Daoy (cell line): ENCODE measurements around the gene IFI27L1. TPM values are rescaled to one million over a fixed set of nuclear protein-coding genes. Genes with fewer than 3 reads are reported as not detected.

Experiments
- DNase-seq: peaks from one replicate; pipeline ENCODE4 v3.0.0-alpha.2; 2015; ENCODE audit warnings: low read depth
- total RNA-seq: library from RNA; depleted of rRNA; stranded (reverse); fragments of >200 nt; shearing (Covaris generic); gene quantifications from 2 replicates; pipeline ENCODE4 v1.2.3, GENCODE V29; 2014

The IFI27L1 gene
- total RNA-seq, 1 experiment from 2014 or later, result 15.6 TPM

DNA sequence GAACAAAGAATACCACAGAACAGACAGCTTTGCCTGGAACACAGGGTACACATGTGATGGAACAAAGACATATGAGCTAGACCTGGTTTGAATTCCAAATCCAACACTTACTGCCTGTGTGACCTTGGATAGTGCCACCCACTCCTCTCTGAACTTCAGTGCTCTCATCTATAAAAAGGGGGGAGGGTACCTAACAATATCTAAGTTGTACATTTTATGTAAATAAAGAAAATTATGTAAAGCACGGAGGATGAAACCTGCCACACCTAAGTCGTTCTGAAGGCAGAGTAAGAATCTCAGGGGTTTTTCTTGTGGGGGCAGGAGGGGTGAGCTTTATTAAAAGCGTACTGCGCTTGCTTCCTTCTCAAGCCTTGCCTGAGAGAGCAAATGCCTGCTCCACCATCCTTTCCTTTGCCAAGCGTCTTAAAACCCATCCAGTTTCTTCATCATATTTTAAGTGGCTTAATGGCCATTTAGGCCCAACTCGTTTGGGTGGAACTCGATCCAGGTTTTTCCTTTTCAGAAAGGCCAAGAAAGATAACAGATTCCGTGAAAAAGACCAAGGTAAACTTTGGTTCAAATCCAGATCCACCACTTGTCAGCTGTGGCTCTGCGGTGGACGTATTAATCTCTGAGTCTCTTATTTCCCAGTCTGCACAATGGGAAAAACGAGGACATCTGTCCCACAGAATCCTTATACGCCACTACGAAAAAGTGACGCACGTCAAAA is 1.1 kb upstream of the IFI27L1 start:
- no peak for DNase-seq

DNA sequence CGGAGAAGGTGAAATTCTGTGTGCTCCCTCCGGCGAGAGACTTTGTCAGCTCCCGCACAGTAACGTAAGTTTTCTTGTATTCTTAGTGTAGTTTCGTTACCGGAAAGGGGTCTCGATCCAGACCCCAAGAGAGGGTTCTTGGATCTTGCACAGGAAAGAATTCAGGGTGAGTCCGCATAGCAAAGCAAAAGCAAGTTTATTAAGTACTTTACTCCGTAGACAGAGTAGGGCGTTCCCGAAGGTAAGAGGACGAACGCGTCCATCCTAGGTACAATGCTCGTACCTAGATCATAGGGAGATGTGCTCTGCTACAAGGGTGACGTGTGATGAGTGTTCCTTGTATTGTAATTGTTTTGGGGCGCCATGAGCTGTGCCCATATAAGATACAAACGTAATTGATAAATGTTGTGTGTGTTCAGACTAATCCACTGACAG is 293 bp downstream of the IFI27L1 start:
- no peak for DNase-seq

DNA sequence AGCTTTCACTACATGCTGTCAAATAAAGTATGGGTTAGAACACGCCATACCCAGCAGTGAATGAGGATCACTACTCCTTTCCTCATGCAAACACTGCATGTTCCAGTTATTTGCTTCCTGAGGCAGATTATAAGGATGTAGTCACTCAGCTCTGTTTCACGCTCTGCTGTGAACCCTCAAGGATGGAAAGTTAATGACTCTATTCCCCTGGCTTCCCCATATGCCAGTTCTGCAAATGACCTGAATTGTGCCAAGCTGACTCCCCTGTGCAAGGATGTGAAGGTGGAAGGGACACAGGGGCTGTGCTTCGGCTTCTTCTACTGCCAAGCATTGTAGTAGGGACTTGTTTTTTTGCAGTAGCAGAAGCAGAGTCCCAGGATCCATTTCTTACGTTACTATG is 6.8 kb downstream of the IFI27L1 start:
- no peak for DNase-seq

DNA sequence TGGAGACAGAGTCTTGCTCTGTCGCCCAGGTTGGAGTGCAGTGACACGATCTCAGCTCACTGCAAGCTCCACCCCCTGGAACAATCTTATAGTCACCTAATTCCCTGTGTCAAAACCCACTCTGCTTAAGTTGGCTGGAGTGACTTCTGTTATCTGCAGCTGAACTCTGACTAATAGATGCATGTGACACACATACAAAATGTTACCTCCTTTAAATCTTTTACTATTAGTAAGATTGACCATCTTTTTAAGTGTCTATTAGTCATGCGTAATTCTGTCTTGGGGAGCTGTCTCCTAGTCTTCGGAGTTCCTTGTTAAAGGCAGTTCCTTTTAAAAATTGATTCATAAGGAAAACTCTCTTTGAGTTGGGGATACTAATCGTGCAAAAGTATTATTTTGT is 7.4 kb downstream of the IFI27L1 start:
- no peak for DNase-seq

DNA sequence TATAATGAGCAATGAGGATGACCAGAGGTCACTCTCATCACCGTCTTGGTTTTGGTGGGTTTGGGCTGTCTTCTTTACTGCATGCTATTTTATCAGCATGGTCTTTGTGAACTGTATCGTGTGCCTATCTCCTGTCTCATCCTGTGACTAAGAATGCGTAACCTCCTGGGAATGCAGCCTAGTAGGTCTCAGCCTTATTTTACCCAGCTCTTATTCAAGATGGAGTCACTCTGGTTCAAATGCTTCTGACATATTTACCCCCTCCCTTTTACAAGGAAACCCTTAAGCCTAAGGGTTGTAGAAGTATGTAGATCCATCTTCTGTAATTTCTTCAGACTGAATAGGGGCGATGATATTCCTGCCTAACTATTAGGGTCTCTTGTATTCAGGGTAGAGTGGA is 8.4 kb downstream of the IFI27L1 start:
- DNase-seq, result peak; percentile 39

DNA sequence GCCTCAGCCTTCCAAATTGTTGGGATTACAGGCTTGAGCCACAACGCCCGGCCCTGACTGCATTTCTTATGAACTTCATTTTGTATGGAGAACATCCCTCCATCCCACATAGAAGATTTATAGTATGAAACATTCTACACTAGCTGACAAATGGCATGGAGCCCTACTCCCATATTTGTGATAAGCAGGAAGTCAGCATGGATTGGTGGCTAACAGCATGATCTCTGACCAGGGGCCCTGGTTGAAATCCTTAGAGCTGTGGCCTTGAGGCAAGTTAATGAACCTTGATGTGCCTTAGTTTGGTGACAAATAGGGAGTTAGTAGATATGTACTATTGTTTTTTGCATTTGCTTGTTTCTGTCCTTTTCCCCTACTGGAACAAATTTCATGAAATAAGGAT is 12.3 kb downstream of the IFI27L1 start:
- DNase-seq, result no peak

DNA sequence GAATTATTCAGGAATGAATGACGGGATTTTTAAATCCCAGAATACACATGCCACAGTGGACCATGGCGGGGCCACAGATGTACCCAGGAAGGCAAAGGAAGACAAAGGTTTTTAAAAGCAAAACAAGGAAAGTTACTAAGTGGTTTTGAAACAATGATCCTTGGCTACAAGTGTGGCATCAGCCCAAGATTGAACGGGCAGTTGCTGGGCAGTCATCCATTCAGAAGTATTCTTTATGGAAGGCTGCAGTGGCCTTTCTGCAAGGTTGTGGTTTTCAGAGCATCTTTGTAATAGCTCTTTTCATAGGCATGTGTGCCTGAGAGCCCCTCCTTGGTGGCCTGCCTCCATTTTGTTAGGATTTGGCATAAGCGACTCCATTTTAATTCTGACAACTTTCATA is 16.0 kb downstream of the IFI27L1 start:
- DNase-seq, result no peak

DNA sequence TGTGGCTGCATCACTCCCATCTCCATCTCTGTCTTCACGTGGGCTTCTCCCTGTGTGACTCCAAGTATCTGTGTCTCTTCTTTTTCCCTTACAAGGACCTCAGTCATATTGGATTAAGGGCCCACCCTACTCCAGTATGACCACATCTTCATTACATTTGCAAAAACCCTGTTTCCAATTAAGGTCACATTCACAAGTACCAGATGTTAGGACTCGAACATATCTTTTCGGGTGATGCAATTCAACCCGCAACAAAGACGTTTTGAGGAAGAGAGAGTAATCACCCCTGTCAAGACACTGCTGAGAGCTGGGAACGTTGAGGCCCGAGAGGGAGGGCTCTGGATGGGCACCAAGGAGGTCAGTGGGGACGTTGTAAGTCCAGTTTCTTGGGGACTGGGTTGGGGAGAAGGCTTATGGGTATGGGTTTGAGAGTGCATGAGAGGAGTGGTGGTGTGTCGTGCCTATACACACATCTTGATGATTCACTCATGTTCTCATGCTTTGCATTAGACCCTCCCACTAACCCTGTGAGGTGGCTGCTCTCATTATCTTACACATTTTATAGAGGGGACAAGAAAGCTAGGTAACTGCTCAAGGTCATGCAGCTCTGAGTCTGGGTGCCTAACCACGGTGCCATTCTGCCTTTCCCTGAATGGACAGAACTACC is 17.3 kb downstream of the IFI27L1 start:
- DNase-seq, result no peak

DNA sequence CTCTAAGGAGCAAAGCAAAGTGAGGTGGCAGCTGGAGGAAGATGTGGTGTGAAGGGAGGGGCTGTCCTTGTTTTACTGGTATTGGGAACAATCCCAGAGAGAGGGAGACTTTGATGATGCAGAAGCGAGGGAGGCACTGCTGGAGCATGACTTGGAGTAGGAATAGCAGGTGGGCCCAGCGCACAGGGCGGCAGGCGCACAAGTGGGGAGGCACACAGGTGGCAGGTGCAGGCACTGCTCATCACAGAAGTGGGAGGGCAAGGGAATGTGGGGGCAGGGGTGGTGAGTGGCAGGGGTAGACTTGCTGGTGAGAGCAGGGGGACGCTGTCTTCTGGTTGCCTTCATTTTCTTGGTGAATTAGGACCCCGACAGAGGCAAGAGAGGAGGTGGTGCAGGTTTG is 17.9 kb downstream of the IFI27L1 start:
- DNase-seq, result no peak

DNA sequence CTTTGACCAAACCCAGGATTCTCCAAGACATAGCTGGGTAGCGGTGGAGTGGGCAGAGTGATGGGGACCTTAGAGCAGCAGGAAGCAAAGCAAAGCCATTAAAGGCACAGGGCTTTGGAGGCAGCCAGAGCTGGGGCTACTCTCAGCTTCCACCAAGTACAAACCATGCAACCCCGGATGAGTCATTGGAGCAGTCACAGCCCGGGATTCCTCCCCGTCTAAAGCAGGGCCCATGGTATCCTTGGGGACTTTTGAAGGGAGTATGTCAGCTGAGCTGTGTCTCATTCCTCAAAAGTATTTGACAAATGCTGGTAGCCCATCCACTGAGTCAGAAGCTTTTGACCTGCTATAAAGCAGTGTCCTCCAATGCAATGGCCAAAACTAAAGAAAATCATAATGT is 19.7 kb downstream of the IFI27L1 start:
- peak; percentile 69 for DNase-seq

DNA sequence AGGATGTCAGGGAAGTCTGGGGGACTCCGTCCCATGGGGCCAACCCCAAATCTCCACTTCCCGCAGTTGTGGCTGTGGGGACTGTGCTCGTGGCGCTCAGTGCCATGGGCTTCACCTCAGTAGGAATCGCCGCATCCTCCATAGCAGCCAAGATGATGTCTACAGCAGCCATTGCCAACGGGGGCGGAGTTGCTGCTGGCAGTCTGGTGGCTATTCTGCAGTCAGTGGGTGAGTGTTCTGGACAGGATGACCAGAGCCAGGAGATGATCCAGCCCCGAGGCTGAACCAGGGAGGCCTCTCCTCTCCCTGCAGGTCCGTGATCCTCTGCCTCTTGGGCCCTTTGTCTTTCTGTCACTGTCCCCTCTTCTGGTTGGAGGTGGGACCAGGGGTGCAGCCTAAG is 20.6 kb downstream of the IFI27L1 start:
- DNase-seq, result no peak

DNA sequence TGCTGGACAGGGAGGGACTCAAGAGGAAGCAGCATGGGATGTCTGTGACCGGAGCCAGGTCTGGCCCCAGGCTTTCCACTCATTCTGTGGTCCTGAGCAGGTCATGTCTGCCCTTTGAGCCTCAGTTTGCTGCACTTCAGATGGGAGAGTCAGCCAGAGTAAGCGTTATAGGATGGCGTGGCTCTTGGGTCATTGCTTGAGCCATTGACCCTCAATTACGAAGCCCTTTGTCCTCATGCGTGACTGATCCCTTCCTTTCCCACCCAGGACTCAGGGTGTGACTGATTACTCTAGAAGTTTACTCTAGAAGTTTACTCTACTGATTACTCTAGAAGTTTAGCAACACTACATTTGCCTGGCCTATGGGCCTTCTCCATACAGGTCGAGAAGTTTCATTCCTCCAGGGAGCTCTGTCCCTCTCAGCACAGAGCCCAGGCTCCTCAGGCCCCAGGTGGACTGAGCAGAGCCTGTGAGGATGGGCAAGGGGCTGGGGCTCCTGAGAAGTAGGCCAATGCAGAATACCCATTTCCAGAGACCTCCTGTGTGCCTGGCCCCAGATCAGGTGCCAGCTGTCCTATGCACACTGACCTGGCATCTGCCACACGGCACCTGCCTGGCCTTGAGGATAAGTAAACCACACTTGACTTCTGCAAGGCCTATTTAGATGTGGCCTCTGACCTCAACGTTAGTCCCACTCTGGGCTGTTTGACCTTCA is 21.8 kb downstream of the IFI27L1 start:
- DNase-seq, result no peak

DNA sequence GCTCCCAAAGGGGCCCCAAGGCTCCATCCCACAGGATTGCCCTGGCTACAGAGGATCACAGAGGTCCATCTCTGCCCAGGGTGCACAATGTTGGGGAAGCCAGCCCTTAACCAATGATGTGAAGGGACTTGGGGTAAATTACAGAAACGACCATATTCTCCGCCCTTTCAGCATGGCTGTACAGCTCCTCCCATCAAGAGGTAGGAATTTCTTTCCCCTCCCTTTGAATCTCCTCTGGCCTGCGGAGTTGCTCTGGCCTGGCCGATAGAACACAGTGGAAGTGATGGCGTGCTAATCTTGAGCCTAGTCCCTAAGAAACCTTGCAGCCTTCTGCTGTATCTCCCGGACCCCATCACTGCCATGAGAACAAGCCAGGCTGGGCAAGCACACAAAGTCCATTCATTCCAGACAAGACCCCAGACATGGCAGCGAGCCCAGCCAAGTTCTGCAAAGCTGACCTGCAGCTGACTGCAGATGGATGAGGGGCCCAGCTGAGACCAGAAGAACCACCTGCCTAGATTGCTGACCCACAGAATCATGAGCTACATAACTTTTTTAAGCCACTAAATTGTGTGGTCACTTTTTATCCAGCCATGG is 22.5 kb downstream of the IFI27L1 start:
- no peak for DNase-seq

DNA sequence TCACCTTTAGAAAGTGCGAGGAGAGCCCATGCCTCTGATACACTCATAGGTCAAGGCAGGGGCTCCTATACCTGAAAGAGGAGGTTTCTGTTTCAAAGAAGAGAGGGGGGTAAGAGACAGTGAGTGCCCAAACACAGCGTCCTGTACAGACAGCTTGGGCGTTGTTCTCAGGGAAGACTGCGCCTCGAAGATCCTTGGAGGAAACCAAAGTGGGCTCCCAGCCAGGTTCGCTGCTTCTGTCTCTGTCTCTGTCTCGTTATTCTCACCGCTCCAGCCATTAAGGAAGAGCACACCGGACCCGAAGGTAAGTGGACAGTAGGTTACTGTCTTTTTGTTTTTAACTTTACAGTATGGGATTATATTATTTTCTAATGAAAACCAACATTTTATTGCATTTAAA is 23.6 kb downstream of the IFI27L1 start:
- no peak for DNase-seq

DNA sequence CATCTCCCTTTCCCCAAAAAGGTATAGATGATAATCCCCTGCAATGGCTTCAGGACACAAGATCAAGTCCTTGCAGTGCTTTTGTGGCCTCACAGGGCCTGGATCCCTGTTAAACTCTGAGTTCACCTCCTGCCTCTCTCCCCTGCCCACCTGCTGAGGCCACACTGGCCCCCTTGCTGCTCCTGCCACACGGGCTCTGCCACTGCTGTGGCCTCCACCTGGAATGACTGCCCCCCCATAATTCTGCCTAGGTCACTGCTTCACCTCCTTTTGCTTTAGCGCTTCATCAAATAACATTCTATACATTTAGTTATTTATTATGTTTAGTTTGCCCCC is 28.8 kb downstream of the IFI27L1 start:
- DNase-seq, result no peak

DNA sequence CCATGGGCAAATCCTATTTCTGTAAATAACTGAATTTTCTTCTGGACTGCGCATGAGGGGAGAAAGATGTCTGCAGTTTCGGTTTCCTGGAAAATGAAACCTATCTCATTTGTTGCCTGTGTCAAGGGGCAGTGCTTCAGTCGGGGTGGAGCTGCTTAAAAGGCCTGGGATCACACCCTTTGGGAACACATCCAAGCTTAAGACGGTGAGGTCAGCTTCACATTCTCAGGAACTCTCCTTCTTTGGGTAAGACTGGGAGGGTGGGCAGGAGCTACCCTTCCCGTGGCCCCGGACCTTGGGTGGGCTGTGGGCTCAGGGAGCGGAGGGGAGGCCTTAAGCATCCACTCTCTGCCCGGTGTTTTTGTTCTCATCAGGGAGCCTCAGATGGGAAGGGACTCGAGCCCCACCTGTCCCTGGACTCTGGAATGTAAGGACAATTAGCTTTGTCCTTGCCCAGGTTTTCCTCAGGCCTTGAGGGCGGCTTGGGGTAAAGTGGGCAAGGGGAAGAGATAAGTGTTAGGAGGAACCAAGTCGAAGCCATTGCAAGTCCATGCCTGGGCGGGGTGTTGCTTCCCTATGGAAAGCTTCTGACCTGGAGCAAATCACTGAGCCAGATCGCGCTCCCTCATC is 29.6 kb downstream of the IFI27L1 start, which contains the start of gene IFI27:
IFI27 (plus strand) TSS at position 185 of the 630 bp plus-strand sequence.
- peak; percentile 86 for DNase-seq

DNA sequence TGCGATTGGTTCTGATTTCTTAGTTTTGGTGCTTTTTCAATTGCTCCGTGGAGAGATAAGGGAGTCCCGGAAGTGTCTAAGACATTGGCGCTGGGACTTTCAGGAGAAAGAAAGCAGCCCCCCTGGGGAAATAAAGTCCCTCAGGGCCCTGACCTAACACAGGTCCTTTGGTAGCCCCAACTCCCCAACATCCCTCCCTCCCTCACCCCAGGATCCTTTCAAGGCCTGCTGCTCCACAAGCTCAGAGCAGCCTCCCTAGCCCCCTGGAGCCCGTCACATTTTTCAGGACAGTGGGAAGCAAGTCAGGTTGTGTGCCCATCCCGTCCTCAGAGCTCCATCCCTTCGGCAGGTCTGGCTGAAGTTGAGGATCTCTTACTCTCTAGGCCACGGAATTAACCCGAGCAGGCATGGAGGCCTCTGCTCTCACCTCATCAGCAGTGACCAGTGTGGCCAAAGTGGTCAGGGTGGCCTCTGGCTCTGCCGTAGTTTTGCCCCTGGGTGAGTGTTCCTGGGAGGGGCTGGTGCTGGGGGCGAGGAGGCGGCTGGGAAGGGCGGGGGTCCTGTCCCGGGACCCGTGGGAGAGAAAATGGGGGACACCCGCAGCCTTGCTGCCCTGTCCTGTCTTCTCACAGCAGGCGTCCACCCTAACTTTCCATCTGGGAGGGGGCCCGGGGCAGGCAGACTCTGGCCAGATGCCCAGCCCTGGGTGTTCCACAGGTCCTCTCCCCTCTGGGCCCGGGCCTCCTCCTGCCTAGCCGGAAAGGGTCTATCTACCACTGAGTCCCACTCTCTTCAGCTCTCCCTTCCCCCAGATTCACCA is 30.4 kb downstream of the IFI27L1 start:
- DNase-seq, result no peak

DNA sequence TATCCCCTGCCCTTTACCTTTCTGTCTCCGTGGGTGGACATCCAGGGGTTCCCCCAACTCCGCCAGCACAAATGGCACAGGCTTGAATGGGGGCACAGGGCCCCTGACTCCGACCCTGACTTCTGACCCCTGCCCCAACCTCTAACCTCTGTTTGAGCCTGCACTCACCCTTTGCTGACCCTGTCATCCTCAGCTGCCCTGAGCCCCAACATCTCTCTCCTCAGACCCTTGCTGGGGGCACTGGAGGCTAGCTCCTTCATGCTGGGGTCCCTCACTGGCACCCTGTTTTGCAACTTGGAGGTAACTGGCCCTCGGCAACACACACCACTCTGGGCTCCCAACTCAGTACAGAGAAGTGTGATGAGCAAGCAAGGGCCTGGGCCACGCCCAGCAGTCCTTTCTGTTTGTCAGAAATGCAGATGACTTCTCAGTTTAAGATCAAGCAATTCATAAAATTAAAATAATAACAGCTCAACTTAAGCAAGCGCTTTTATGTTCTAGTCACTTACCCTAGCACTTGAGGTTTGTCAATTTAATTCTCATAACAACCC is 31.5 kb downstream of the IFI27L1 start:
- no peak for DNase-seq

DNA sequence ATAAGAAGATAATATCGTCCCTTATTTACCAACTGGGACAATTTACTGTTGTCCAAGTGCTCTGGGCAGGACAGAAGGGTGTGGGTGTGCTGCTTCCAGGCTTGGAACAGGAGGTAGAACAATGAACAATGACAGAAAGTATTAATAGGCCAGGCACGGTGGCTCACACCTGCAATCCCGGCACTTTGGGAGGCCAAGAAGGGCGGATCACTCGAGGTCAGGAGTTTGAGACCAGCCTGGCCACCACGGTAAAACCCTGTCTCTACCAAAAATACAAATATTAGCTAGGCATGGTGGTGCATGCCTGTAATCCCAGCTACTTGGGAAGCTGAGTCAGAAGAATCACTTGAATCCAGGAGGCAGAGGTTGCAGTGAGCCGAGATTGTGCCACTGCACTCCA is 32.0 kb downstream of the IFI27L1 start:
- no peak for DNase-seq

DNA sequence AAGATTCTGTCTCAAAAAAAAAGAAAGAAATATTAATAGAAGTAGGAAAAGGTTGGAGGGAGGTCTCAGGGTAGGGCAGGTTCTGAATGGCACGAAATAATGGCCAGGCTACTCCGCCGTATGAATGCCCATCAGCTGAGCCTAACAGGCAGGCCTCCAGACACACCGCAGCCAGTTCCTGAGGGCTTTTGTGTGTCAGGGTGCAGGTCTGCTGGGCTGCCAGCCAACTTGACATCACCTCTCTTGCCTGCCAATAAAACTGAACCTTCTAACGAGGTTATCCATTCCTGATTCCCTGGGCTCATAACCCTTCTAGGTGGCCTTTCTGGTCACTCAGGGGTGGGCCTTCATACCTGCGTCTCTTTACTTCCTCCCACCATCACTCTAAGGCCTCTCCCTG is 32.4 kb downstream of the IFI27L1 start:
- DNase-seq, result peak; percentile 72
